Measurements from ENCODE around the gene IRF2BP2. TPM values are rescaled to one million over a fixed set of nuclear protein-coding genes. Genes with fewer than 3 reads are reported as not detected.

Gene IRF2BP2
- total and polyA plus RNA-seq, 4 donors: 49.3 to 197 (median 110) TPM

DNA sequence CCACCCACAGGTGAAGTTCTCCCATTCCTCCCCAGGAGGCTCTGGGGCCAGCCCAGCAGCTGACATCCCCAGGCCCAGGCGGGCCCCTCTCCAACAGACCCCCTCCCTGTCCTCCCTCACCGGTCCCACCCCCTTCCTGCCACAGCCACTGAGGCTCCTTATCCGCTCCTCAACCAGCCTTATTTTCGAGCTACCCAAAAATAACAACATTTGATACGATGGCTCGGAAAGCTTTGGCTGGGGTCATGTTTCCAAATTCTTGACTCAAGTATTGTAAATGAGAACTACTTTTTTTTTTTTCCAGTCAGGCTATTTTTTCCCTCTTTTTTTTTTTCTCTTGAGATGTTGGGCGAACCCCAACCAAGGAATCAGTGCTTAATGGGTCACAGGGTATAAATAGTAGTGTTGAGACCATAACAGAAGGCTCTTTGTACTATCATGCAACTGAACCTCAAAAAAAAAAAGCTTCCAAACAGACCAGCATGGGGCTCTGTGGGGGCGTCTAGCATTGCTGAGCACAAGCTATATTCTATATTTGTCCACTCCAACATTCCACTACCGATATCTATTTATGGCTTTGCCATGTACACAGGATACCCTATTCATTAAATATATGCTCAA, 27.2 kb downstream of the IRF2BP2 start:
- Histone ChIP-seq H3K4me3 (no peak overlapping the region), H3K36me3 (ENCODE audit: control insufficient read depth in 4 of 4, insufficient read depth in 4 of 4, low read length in 4 of 4) (no peaks in the 10 kb centered on the region), H3K4me1 (ENCODE audit: control insufficient read depth in 5 of 5, insufficient read depth in 5 of 5, low read length in 5 of 5) (peaks cover 0 to 11% (median 0%) of the 10 kb centered on the region in 5 donors), H3K27me3 (ENCODE audit: control insufficient read depth in 3 of 3, insufficient read depth in 3 of 3, low read length in 2 of 3) (no peaks in the 10 kb centered on the region), H3K9ac (ENCODE audit: insufficient read depth in 1 of 2, low read length in 2 of 2) (no peak overlapping the region), H3K27ac (ENCODE audit: low read depth in 1 of 2, low read length in 1 of 2) (peak overlapping the region in 1 of 2 donors; percentile 74), H3K9me3 (ENCODE audit: control insufficient read depth in 4 of 4, insufficient read depth in 3 of 4, low read length in 3 of 4) (peaks cover 0 to 1% (median 0%) of the 10 kb centered on the region in 4 donors)
- WGBS, 2 donors: 76 to 92% methylated on average over 9 of the region's 9 CpGs
- DNase-seq (peak in 1 of 3 donors; percentile 42), ATAC-seq (ENCODE audit: insufficient read depth, low FRiP score) (no peak)
- TF ChIP-seq, protein P1, sequence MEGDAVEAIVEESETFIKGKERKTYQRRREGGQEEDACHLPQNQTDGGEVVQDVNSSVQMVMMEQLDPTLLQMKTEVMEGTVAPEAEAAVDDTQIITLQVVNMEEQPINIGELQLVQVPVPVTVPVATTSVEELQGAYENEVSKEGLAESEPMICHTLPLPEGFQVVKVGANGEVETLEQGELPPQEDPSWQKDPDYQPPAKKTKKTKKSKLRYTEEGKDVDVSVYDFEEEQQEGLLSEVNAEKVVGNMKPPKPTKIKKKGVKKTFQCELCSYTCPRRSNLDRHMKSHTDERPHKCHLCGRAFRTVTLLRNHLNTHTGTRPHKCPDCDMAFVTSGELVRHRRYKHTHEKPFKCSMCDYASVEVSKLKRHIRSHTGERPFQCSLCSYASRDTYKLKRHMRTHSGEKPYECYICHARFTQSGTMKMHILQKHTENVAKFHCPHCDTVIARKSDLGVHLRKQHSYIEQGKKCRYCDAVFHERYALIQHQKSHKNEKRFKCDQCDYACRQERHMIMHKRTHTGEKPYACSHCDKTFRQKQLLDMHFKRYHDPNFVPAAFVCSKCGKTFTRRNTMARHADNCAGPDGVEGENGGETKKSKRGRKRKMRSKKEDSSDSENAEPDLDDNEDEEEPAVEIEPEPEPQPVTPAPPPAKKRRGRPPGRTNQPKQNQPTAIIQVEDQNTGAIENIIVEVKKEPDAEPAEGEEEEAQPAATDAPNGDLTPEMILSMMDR (IDR thresholded peaks at IDR 0.05; ENCODE audit: control extremely low read depth, extremely low read depth): no peak

DNA sequence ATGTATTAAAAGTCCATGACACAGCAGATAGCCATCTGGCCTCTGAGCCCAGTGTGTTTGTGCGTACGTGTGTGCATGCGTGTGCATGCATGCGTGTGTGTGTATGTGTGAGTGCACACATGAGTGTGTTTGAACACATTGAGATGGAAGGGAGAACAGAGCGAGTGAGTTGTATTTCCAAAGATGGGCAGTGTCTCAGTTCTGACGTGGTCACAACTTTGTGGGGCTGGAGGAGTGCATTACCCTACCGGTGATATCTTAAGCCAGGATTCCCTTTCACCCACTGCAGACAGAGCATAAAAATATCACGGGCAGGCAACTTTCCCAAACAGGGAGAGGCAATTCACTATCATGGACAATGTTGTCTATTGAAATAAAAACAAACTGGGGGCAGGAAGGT, 27.8 kb downstream of the IRF2BP2 start:
- DNase-seq (no peak), ATAC-seq (ENCODE audit: insufficient read depth, low FRiP score) (no peak)
- Histone ChIP-seq H3K9me3 (ENCODE audit: control insufficient read depth in 4 of 4, insufficient read depth in 3 of 4, low read length in 3 of 4) (peaks cover 0 to 1% (median 0%) of the 10 kb centered on the region in 4 donors), H3K9ac (ENCODE audit: insufficient read depth in 1 of 2, low read length in 2 of 2) (no peak overlapping the region), H3K4me1 (ENCODE audit: control insufficient read depth in 5 of 5, insufficient read depth in 5 of 5, low read length in 5 of 5) (peaks cover 0 to 11% (median 0%) of the 10 kb centered on the region in 5 donors), H3K27ac (ENCODE audit: low read depth in 1 of 2, low read length in 1 of 2) (peak overlapping the region in 1 of 2 donors; percentile 74), H3K36me3 (ENCODE audit: control insufficient read depth in 4 of 4, insufficient read depth in 4 of 4, low read length in 4 of 4) (no peaks in the 10 kb centered on the region), H3K27me3 (ENCODE audit: control insufficient read depth in 3 of 3, insufficient read depth in 3 of 3, low read length in 2 of 3) (no peaks in the 10 kb centered on the region), H3K4me3 (no peak overlapping the region)
- TF ChIP-seq, protein P1 (IDR thresholded peaks at IDR 0.05; ENCODE audit: control extremely low read depth, extremely low read depth): no peak
- WGBS, 2 donors: 82 to 89% methylated on average over 8 of the region's 8 CpGs

DNA sequence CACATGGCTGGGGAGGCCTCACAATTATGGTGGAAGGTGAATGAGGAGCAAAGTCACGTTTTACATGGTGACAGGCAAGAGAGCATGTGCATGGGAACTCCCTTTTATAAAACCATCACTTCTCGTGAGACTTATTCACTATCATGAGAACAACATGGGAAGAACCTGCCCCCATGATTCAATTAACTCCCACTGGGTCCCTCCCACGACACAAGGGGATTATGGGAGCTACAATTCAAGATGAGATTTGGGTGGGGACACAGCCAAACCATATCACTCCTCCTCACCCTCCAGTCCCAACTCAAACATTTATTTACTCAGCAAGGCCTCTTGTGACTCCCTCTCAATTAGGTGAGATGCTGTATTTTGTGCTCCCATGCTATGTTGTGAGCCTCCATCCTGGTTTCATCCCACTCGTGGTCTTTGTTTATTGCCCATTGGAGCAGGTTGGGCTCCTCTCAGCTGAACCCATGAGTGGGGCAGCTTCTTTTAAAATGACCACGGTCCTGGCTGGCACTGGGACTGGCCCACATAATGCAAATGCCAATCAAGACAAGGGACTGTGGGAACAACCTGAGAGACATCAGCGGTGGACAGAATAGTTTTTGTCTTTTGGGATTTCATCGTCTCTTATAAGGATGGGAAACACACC, 28.8 kb downstream of the IRF2BP2 start:
- H3K4me1 ChIP-seq (ENCODE audit: control insufficient read depth in 5 of 5, insufficient read depth in 5 of 5, low read length in 5 of 5): peaks cover 0 to 11% (median 0%) of the 10 kb centered on the region in 5 donors
- H3K9ac ChIP-seq (ENCODE audit: insufficient read depth in 1 of 2, low read length in 2 of 2): no peak overlapping the region
- ATAC-seq (ENCODE audit: insufficient read depth, low FRiP score) (no peak), DNase-seq (no peak)
- no peaks in the 10 kb centered on the region for H3K27me3 ChIP-seq (ENCODE audit: control insufficient read depth in 3 of 3, insufficient read depth in 3 of 3, low read length in 2 of 3)
- TF ChIP-seq, protein P1 (IDR thresholded peaks at IDR 0.05; ENCODE audit: control extremely low read depth, extremely low read depth): no peak
- H3K36me3 ChIP-seq (ENCODE audit: control insufficient read depth in 4 of 4, insufficient read depth in 4 of 4, low read length in 4 of 4): no peaks in the 10 kb centered on the region
- 89 to 93% methylated on average over 7 of the region's 7 CpGs for WGBS, 2 donors
- H3K4me3 ChIP-seq: no peak overlapping the region
- H3K9me3 ChIP-seq (ENCODE audit: control insufficient read depth in 4 of 4, insufficient read depth in 3 of 4, low read length in 3 of 4): peaks cover 0 to 1% (median 0%) of the 10 kb centered on the region in 4 donors
- no peak overlapping the region for H3K27ac ChIP-seq (ENCODE audit: low read depth in 1 of 2, low read length in 1 of 2)
